Hepatocyte (in vitro differentiated cells): ENCODE data around the gene THOP1. TPM values are rescaled to one million over a fixed set of nuclear protein-coding genes. Genes with fewer than 3 reads are reported as not detected.

ENCODE experiments used
- DNase-seq: peaks from one replicate; pipeline ENCODE4 v3.0.0-alpha.2; 2016; ENCODE audit warnings: low spot score
- H2AFZ ChIP-seq: fragments of 200-600 bp; sonication (generic); 2 replicates; pipeline ENCODE4 v1.6.0; 2016; ENCODE audit warnings: antibody characterized with exemption, mild to moderate bottlenecking
- H3K27ac ChIP-seq: fragments of 200-600 bp; sonication (generic); 2 replicates; pipeline ENCODE4 v1.5.1; 2016; ENCODE audit warnings: mild to moderate bottlenecking
- H3K27me3 ChIP-seq: fragments of 200-600 bp; sonication (generic); 2 replicates; pipeline ENCODE4 v1.6.1; 2016
- H3K36me3 ChIP-seq: fragments of 200-600 bp; sonication (generic); replicated peaks from 2 replicates; pipeline ENCODE4 v1.5.1; 2016; ENCODE audit warnings: low read depth; ENCODE audit not compliant: insufficient read depth
- H3K4me1 ChIP-seq: fragments of 200-600 bp; sonication (generic); 2 replicates; pipeline ENCODE4 v1.5.1; 2016; ENCODE audit warnings: mild to moderate bottlenecking, moderate library complexity; ENCODE audit not compliant: insufficient read depth
- H3K4me2 ChIP-seq: fragments of 200-600 bp; sonication (generic); 2 replicates; pipeline ENCODE4 v1.6.0; 2016
- H3K4me3 ChIP-seq: fragments of 200-600 bp; sonication (generic); 2 replicates; pipeline ENCODE4 v1.5.1; 2016; ENCODE audit warnings: mild to moderate bottlenecking
- H3K79me2 ChIP-seq: fragments of 200-600 bp; sonication (generic); 2 replicates; pipeline ENCODE4 v1.6.0; 2017; ENCODE audit warnings: mild to moderate bottlenecking
- H3K9me2 ChIP-seq: fragments of 200-600 bp; sonication (generic); replicated peaks from 2 replicates; pipeline ENCODE4 v1.6.0; 2017; ENCODE audit warnings: mild to moderate bottlenecking; ENCODE audit not compliant: insufficient read depth
- H3K9me3 ChIP-seq: fragments of 200-600 bp; sonication (generic); 2 replicates; pipeline ENCODE4 v1.5.1; 2016; ENCODE audit warnings: low read depth, mild to moderate bottlenecking
- H4K20me1 ChIP-seq: fragments of 200-600 bp; sonication (generic); 2 replicates; pipeline ENCODE4 v1.6.0; 2016; ENCODE audit warnings: mild to moderate bottlenecking; ENCODE audit not compliant: insufficient read depth, poor library complexity, severe bottlenecking
- EZH2 ChIP-seq: fragments of 200-600 bp; sonication (generic); IDR thresholded peaks from 2 replicates; pipeline ENCODE4 v1.6.1; 2016; ENCODE audit warnings: antibody characterized with exemption, mild to moderate bottlenecking, borderline replicate concordance
- EZH2phosphoT487 ChIP-seq: fragments of 200-600 bp; sonication (generic); IDR thresholded peaks from one replicate; pipeline ENCODE4 v1.6.1; 2018; ENCODE audit warnings: antibody characterized with exemption, mild to moderate bottlenecking, low read depth, moderate library complexity; ENCODE audit not compliant: unreplicated experiment, severe bottlenecking
- WGBS: methylation state at CpG from one replicate; pipeline ENCODE4 v1.1.6; 2016; ENCODE audit warnings: low lambda C conversion rate; ENCODE audit errors: missing lambda C conversion rate; 5-methylcytosine and 5-hydroxymethylcytosine counted together
- polyA plus RNA-seq: library from polyadenylated mRNA; unstranded; fragments of >200 nt; fragmentation: Nextera tagmentation; extraction: Ambion mirVana; gene quantifications from 2 replicates; pipeline ENCODE4 v1.2.1, GENCODE V29; 2016
- total RNA-seq: library from RNA; depleted of rRNA; stranded (reverse); fragments of >200 nt; gene quantifications from 2 replicates; pipeline ENCODE4 v1.2.3, GENCODE V29; 2014
- TF ChIP-seq, protein P1 (sequence below): fragments of 200-600 bp; sonication (generic); IDR thresholded peaks from 2 replicates; pipeline ENCODE4 v1.5.1; 2016; ENCODE audit warnings: antibody characterized with exemption, mild to moderate bottlenecking; ENCODE audit not compliant: poor library complexity

Gene THOP1
- total and polyA plus RNA-seq, 2 experiments from 2014 or later: 61.4 to 64.3 TPM

DNA sequence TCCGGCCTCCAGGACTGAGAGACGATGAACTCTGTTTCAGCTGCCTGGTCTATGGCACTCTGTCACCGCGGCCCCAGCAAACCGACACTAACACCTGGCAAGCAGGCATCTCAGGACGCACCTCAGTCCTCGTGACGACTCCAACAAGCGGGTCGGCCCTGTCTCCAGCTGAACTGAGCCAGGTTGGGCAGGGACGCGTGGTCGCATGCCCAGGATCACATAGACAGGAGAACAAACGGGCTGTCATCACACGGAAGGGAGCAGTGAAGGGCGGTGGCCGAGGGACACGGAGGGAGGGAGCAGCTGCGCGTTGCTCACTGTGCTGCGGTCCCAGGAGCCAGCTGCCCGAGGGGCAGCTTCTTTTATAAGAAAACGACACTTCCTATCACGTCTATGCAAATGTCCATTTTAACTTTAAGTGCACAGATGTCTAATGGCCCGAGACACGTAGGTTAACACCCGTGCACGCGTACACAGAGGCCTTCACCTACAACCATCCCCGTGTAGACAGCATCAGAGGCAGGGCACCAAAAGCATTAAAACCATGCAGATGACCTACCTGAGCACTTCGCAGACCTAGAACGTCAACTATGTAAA, 11.1 kb upstream of the THOP1 start:
- Histone ChIP-seq H3K36me3 (no peaks in the 10 kb centered on the region), H3K9me3 (no peaks in the 10 kb centered on the region), H3K4me1 (no peaks in the 10 kb centered on the region), H3K4me2 (no peak overlapping the region), H2AFZ (no peak overlapping the region), H3K27ac (no peak overlapping the region), H3K9me2 (no peaks in the 10 kb centered on the region), H4K20me1 (peaks cover 65% of the 10 kb centered on the region), H3K4me3 (no peak overlapping the region), H3K79me2 (peaks cover 84% of the 10 kb centered on the region), H3K27me3 (no peaks in the 10 kb centered on the region)
- 93% methylated on average over 32 of the region's 32 CpGs for whole genome bisulfite sequencing
- no peak for DNase-seq
- TF ChIP-seq EZH2phosphoT487 (no peak), EZH2 (no peak)
- TF ChIP-seq, protein P1, sequence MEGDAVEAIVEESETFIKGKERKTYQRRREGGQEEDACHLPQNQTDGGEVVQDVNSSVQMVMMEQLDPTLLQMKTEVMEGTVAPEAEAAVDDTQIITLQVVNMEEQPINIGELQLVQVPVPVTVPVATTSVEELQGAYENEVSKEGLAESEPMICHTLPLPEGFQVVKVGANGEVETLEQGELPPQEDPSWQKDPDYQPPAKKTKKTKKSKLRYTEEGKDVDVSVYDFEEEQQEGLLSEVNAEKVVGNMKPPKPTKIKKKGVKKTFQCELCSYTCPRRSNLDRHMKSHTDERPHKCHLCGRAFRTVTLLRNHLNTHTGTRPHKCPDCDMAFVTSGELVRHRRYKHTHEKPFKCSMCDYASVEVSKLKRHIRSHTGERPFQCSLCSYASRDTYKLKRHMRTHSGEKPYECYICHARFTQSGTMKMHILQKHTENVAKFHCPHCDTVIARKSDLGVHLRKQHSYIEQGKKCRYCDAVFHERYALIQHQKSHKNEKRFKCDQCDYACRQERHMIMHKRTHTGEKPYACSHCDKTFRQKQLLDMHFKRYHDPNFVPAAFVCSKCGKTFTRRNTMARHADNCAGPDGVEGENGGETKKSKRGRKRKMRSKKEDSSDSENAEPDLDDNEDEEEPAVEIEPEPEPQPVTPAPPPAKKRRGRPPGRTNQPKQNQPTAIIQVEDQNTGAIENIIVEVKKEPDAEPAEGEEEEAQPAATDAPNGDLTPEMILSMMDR: no peak

DNA sequence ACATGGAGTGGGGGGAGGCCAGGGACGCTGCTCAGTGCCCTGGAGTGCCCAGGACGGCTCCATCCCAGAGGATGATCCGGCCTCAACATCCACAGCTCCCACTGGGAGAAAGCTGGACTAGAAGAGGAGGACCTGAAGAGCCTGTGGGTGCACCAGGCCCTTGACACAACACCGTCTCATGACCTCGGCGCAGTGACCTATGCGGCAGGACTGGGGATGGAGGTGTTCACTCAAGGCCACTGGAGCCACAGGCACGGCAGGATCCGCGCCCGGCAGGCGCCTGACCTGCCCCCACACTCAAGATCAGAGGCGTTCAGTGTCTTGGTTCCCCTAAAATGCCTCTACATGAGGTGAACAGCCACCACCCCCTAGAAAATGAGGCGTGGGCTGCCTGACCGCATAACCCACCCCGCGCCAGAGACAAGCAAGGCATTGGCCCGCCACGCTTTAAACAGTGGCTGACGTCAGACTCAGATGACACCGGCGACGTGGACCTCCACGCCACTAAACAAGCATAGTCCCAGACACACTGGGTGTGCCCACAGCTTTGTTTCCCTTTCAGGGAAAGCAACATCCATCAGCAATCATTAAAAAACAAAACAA, 10.2 kb upstream of the THOP1 start:
- Histone ChIP-seq H3K27me3 (no peaks in the 10 kb centered on the region), H3K9me2 (no peaks in the 10 kb centered on the region), H3K4me2 (no peak overlapping the region), H3K4me3 (no peak overlapping the region), H3K9me3 (no peaks in the 10 kb centered on the region), H3K36me3 (no peaks in the 10 kb centered on the region), H3K79me2 (peaks cover 87% of the 10 kb centered on the region), H3K4me1 (no peaks in the 10 kb centered on the region), H2AFZ (no peak overlapping the region), H3K27ac (no peak overlapping the region), H4K20me1 (peaks cover 63% of the 10 kb centered on the region)
- 97% methylated on average over 24 of the region's 24 CpGs for WGBS
- TF ChIP-seq EZH2phosphoT487 (no peak), EZH2 (no peak)
- TF ChIP-seq, protein P1: no peak
- DNase-seq: no peak

DNA sequence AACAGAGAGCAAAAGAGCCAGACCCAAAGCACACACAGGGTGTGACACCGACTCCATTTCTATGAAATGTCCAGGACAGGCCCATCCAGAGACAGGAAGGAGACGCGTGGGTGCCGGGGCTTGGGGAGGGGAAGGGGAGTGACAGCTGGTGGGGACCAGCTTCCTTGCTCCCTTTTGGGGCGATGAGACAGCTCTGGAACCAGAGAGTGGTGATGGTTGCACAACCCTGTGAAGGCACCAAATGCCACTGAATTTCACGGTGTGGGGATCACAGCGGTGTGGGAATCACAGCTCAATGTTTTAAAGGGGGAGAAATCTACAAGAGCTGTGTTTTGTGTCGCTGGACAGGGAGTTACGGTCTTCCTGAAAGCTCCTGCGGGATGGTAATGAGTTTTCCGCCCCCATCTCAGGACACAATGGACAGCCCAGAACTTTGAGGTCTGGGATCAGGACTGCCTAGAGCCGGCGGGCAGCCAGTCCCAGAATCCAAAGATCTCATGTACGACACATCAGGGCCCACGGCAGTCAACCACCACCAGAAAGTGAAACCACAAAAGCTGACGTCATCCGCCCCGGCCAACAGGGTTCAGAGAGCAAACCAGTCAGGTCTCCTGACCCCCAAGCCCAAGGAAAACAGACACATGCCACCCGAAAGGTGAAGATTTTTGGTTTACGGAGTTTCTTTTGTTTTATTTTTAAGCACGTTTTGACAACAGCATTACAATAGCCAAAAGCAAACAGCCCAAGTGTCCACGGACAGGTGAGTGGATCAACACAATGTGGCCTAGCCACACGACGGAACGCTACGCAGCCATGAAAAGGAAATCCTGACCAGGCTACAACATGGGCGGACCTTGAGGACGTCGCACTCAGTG, 9.5 kb upstream of the THOP1 start:
- Histone ChIP-seq H3K4me3 (no peak overlapping the region), H3K4me2 (no peak overlapping the region), H3K27ac (peak overlapping the region; percentile 55), H3K4me1 (no peaks in the 10 kb centered on the region), H3K9me2 (no peaks in the 10 kb centered on the region), H3K9me3 (no peaks in the 10 kb centered on the region), H3K79me2 (peaks cover 87% of the 10 kb centered on the region), H3K36me3 (no peaks in the 10 kb centered on the region), H4K20me1 (peaks cover 56% of the 10 kb centered on the region), H3K27me3 (no peaks in the 10 kb centered on the region), H2AFZ (no peak overlapping the region)
- TF ChIP-seq EZH2phosphoT487 (no peak), EZH2 (no peak)
- TF ChIP-seq, protein P1: no peak
- WGBS: 90% methylated on average over 28 of the region's 29 CpGs
- peak; percentile 35 for DNase-seq
